ENCODE data around the gene MRPS24. TPM values are rescaled to one million over a fixed set of nuclear protein-coding genes. Genes with fewer than 3 reads are reported as not detected.
"Not testable (repeated sequence)": the region's sequence is repeated elsewhere in the genome, so short reads cannot be mapped to it uniquely, and the experiment has no call there.

MRPS24 gene
- total RNA-seq, 4 donors from 2014 or later = 64.9 to 135 (median 92.5) TPM

GRCh38 chr7:43823941-43824340, 45.4 kb downstream of the MRPS24 start:
- WGBS, 2 donors = 86 to 90% methylated on average over 6 of the region's 6 CpGs
- H3K4me3 ChIP-seq (ENCODE audit: low read depth, poor library complexity, severe bottlenecking) = no peak overlapping the region
- TF ChIP-seq CTCF (IDR thresholded peaks at IDR 0.05) (no peak), POLR2A (IDR thresholded peaks at IDR 0.05) (no peak)
- intact Hi-C loops (cut with DNase I; ENCODE audit: low total_unique reads) = no loop called here
- DNase-seq (ENCODE audit: low spot score in 2 of 2) = no peak

GRCh38 chr7:43823425-43823824, 45.9 kb downstream of the MRPS24 start:
- WGBS, 2 donors = 94% methylated on average over 7 of the region's 7 CpGs
- H3K4me3 ChIP-seq (ENCODE audit: low read depth, poor library complexity, severe bottlenecking); DNase-seq (ENCODE audit: low spot score in 2 of 2); intact Hi-C loops (cut with DNase I; ENCODE audit: low total_unique reads): not testable (repeated sequence)

Other genes starting within 250 kb of the MRPS24 start
- 10 to 100 TPM; 25.9 to 36.0 (median 31.1) TPM for gene COA1, start 140.0 kb downstream of the MRPS24 start, total RNA-seq
- 10 to 100 TPM; 25.4 to 38.9 (median 32.1) TPM for gene BLVRA, start 110.8 kb downstream of the MRPS24 start, total RNA-seq
- gene URGCP, start 37.1 kb upstream of the MRPS24 start, total RNA-seq = 10 to 100 TPM; 26.3 to 42.0 (median 34.5) TPM
- 10 to 100 TPM; 13.0 to 23.9 (median 20.8) TPM for gene UBE2D4, start 56.9 kb upstream of the MRPS24 start, total RNA-seq
- gene SPDYE1, start 128.4 kb upstream of the MRPS24 start, total RNA-seq = under 1 TPM in 1 of 4 donors, not detected in 3; 0.69 TPM
- 100 to 1,000 TPM in 3 of 4 donors, 10 to 100 TPM in 1; 81.3 to 122 (median 106) TPM for gene DBNL, start 175.2 kb upstream of the MRPS24 start, total RNA-seq
- 1 to 10 TPM in 3 of 4 donors, under 1 TPM in 1; 0.75 to 7.9 (median 3.6) TPM for gene PGAM2, start 196.1 kb upstream of the MRPS24 start, total RNA-seq
- gene POLM, start 213.0 kb upstream of the MRPS24 start, total RNA-seq = 100 to 1,000 TPM in 1 of 4 donors, 10 to 100 TPM in 3; 31.0 to 110 (median 43.6) TPM
- gene AEBP1, start 234.8 kb upstream of the MRPS24 start, total RNA-seq = 100 to 1,000 TPM in 1 of 4 donors, 10 to 100 TPM in 3; 52.6 to 134 (median 54.6) TPM

All from lower leg skin (tissue), 4 donors.